Activated CD4-positive, alpha-beta T cell treated with anti-CD3 and anti-CD28 coated beads, Interleukin-2, amount 50 U/mL, for 1 hour (primary cell): ENCODE data around the gene AOC3.

Source experiments
- DNase-seq: peaks from one replicate; pipeline ENCODE4 v3.0.0-alpha.2; 2020

Gene AOC3, protein sequence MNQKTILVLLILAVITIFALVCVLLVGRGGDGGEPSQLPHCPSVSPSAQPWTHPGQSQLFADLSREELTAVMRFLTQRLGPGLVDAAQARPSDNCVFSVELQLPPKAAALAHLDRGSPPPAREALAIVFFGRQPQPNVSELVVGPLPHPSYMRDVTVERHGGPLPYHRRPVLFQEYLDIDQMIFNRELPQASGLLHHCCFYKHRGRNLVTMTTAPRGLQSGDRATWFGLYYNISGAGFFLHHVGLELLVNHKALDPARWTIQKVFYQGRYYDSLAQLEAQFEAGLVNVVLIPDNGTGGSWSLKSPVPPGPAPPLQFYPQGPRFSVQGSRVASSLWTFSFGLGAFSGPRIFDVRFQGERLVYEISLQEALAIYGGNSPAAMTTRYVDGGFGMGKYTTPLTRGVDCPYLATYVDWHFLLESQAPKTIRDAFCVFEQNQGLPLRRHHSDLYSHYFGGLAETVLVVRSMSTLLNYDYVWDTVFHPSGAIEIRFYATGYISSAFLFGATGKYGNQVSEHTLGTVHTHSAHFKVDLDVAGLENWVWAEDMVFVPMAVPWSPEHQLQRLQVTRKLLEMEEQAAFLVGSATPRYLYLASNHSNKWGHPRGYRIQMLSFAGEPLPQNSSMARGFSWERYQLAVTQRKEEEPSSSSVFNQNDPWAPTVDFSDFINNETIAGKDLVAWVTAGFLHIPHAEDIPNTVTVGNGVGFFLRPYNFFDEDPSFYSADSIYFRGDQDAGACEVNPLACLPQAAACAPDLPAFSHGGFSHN

DNA sequence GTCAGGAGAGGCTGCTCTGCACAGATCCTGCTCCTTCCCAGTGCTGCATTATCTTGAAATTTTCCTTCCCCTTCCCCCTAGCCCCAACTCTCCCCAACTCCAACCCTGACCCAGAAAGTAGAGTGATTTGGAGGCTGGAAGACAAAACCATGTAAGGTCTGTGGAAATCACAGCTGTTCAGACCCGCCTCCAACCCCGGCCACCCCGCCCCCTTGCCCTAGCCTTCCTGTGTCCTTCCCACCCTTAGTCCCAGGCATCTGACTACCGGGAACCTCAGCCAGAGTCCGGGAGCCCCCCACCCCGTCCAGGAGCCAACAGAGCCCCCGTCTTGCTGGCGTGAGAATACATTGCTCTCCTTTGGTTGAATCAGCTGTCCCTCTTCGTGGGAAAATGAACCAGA, at the start of gene AOC3:
TSS of gene AOC3 (plus strand) at position 246 of the 400 bp plus-strand sequence. CDS start at position 391, 145 bp downstream.
- no peak for DNase-seq

DNA sequence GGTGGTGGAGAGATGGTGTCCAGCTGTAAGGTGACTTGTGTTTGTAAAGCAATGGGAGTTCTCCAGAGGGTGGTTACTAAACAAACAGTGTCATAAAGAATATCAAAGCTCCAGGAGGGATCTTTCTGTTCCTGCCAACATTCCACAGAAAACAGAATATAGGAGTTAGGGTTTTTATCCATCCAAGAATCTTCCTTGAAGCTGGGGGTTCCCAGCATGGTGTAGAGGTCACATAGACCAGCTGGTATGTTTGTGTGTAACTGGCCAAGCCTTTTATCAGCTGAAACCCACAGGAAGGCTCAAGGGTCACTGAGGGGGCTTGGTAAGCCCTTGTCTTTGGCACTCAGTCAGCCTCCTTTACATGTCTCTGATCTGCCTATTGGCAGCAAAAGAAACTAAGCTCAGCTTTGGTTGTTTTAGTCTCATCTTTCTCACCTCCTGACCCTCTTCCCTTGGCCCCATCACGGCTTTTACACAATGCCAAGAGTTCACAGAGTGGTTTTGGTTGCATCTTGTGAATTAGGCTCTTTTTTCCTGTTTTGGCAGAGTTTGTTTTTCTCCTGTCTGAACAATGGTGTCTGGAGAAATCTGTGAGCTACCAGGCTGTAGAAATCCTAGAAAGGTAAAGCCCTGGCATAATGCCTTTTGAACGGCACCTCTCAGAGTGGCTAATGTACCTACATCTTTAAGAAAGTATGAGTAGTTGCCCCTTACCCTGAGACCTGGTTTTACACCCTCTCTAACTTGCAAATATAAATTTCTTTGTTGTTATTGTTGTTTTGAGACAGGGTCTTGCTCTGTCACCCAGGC, 47.7 kb upstream of the AOC3 start:
- no peak for DNase-seq

DNA sequence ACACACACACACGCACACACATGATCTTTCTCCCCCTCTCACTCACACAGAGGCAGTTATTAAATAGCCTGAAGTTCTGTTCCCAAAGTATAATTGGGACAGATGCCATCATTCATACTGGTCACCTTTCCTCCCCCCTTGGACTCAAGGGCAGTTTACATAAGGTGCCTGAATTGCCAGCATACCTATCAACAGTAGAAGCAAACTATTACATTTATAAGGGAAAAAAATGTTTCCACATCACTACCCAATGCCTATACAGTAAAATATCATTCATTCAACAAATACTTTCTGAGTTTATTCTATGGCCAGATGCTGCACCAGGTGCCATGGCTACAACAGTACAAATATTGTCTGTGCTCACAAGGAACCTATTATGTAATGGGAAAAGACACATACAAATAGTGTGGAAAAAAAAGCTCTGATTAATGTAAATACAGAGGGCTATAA, 46.1 kb upstream of the AOC3 start:
- no peak for DNase-seq

DNA sequence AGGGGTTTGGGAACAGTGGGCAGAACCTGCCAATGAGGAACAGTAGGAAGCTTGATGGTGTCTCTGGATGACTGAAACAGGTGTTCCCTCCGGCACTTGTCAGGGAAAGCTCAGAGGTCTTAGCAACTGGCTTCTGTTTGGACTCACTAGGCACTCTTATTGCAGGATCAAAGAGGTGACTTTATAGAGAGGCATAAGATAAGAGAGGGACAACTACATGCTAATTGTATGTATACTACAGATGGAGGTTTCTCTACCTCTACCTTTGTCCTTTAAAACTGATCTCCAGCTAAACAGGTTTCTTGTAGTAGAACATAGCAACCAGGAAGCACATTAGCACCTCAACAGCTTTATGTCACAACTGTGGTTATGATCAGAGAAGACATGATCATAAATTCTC, 44.8 kb upstream of the AOC3 start:
- DNase-seq, result no peak

DNA sequence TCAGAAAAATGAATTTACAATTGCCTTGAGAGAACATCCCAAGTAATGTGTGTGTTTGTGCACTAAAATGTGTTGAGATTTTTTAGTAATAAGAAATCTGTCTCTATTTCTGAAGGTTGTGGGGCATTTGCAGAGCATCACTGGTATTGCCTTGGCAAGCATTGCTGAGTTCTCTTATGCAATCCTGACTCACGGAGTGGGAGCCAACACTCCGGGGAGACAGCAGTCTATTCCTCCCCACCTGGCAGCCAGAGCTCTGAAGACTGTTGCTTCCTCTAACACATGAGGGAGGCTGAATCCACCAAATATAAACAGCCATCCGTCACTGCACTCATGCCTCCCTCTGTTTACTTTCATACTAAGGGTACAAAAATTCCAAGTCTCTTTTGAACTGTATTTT, 41.7 kb upstream of the AOC3 start:
- DNase-seq, result no peak

DNA sequence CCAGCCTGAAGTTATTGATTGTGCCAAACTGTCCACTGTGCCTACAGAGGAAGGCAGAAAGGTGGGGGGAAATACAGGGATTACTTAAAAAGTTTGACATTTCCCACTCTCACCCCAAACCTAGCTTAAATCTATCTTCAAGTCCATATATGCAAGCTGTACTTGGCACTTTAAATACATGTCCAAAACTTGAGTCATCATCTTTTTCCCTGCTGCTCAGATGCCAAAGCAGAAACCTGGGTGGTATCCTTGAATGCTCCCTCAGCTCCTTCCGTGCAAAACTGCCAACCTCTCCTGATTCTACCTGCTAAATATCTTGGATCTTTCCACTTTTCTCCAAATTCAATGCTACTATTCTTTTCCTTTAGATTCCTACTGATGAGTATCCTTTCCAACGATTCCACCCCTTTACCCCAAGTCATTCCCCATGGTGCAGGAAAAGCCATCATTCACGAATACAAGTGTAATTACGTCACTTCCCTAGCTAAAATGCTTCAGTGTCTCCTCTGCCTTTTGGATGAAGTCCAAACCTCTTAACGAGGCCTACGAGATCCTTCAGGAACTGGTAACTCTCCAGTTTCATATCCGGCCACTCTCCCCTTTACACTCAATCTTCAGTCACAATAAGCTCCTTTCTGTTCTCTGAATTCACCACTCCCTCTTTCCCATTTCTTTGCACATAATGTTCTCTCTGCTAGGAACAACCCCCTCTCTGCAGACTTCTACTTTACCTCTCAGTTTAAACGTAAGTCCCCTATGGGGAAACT, 36.2 kb upstream of the AOC3 start:
- no peak for DNase-seq

DNA sequence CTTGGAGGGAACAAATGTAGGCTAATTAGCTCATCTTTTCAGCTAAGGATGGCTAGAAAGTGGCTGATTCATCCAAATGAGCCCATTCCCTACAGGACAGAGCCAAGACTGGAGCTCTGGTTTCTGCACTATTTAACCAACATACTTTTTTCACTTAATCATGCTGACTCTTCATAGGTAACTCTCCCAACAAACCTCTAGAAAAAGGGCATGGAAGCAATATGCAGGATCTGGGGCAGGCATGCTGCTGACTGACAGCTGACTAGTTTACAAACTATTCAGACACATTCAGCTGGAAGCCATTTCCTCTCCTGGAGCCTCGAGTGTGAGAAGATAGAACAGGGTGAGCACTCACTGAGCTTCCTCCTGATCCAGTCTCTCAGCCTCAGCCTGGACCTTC, 33.1 kb upstream of the AOC3 start:
- DNase-seq, result no peak

DNA sequence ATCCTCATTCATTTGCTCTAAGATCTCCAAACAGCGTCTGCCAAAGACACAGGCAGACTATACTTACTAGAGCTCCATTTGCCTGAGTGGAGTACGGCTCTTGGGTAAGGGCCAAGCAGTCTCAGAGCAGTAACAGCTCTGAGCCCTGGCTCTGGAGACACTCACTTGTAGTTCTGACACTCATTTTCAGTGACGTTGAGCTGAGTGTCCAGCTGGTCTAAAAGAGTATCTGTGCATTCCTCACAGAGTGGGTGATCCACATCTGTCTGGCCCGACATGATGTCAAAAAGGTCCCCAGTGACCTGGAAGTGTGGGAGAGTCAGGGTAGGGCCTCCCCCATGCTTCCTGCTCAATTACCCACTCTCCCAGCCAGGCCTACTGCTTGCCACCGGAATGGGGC, 32.6 kb upstream of the AOC3 start:
- no peak for DNase-seq

DNA sequence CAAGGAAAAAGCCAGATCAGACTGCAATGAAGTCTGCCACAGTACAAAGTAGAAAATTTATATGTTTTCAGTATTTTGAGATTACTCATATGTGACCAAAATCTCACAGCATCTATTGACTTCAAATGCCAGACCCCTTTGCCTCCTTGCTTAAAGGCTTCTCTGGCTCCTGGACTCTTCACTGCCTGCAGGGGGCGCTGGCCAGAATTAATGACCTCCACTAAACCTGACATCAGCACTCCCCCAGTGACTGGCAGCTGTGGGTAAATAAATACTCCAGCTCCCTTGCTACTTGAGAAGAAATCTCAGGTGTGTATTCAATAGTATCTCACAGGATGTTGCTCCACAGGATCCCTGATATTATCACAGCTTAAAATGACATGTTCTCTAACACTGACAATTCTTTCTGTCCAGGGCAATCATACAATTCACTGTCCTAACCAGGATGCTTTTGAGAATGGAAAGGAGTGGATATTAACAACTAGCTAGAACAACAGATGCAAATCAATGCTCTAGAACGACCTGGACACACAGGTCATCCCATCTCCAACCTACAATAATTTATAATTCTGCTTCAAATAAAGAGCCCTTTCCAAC, 31.0 kb upstream of the AOC3 start:
- DNase-seq, result peak; percentile 64

DNA sequence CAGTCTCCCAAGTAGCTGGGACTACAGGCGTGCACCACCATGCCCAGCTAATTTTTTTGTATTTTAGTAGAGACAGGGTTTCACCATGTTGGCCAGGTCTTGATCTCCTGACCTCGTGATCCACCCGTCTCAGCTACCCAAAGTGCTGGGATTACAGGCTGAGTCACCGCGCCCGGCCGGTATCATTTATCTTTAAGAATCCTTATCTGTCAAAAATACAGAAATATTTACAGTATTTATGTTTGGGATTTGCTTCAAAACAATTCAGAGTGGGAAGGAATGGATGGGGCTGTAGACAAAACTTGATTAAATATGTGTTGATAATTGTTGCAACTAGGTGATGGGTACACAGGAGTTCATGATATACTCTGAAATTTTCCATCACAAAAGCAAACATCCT, 29.8 kb upstream of the AOC3 start:
- no peak for DNase-seq

DNA sequence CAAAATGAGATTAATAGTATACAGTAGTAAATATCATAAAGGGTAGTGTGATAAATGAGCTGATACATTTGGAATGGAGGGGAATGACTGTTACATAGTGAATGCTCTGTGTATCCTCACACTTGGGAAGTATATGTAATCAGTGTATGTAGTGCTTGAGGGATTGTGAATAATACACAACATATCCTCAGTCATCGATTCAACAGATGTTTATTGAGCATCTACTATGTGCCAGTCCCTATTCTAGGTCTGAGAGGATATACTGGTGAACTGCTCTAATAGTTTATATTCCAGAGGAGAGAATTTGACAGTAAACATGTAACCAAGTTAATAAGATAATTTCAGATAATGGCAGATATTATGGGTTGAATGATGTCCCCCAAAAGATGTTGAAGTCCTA, 23.5 kb upstream of the AOC3 start:
- no peak for DNase-seq

DNA sequence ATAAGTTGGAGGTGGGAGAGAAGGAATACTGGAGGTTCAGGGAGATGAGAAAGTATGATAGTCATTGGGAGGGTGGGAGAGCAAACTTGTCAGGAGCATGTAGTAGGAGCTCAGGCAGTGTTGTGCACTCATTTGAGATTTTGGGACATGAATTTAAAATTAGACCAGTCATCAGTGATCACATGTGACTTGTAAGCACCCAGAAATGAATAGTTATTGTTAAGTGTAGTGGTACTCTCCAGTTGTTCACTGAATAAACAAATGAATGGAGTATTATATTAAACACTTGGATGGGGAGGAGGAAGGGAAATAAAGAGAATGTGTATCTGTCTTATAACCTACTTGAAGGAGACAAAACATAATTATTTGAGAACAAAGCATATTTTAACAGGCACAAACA, 20.0 kb upstream of the AOC3 start:
- no peak for DNase-seq

DNA sequence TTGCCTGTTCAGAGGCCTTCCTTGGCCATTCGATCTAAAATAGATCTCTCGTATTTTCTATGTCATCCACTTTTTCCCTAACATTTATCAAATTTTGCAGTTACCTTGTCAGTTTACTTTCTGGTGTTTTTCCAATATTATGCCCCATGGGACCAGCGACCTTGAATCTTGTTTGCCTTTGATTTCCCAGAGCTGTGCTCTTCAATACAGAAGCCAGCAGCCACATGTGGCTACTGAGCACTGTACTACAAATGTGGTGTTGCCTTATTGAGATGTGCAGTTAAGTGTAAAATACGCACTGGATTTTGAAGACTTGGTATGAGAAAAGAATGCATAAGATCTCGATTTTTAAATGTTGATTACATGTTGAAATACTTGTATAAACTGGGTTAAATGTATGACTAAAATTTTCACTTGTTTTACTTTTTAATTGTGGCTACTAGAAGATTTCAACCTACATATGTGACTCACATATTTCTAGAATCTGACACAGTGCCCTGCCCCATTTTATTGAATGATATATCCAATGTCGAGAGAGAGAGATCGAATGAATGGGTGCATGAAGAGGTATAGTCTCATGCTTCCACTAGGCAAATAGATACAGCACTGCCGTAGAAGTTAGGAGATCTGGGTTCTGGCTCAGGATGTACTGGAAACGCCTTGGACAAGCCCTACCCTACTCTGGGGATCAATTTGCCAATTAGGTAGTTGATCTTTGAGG, 18.6 kb upstream of the AOC3 start:
- DNase-seq, result no peak

DNA sequence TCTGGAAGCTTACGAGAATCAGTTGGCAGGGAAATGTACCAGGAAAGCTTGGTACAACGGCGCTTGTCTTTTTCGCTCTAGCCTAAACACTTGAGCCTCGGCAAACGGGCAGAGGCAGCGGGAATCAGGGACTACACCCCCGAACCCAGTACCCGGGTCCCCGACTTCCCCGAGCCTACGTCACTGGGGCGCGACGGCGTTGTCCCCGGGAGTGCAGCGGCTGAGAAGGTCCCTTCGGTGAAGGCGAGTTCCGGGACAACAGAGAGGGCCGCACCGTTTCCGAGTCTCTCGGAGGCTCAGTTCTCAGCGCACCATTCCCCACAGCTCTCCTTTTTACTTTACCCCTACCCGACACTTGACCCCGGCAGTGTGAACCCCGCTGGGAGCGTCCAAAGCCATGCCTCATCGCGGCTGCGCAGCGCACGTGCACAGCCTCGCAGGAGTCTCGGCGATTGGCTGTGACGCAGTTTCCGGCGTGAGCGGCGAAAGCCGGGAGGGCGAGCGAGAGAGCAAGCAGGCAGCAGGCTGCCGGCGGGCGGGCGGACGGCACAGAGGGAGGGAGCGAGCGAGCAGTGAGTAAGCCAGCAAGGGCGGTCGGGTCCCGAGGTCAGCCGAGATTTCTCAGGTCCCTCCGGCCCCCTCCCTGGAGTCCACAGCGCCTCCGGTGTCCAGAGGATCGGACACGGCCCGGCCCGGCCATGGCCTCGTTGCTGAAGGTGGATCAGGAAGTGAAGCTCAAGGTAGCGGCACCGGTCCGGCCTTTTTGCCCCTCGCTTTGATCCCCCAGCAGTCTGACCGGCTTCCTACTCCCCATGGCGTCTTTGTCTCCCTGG, 17.8 kb upstream of the AOC3 start, which contains the start of gene PSME3:
TSS of gene PSME3 (plus strand) at position 464 of the 833 bp plus-strand sequence. CDS start at position 699, 235 bp downstream.
- DNase-seq, result peak; percentile 87

DNA sequence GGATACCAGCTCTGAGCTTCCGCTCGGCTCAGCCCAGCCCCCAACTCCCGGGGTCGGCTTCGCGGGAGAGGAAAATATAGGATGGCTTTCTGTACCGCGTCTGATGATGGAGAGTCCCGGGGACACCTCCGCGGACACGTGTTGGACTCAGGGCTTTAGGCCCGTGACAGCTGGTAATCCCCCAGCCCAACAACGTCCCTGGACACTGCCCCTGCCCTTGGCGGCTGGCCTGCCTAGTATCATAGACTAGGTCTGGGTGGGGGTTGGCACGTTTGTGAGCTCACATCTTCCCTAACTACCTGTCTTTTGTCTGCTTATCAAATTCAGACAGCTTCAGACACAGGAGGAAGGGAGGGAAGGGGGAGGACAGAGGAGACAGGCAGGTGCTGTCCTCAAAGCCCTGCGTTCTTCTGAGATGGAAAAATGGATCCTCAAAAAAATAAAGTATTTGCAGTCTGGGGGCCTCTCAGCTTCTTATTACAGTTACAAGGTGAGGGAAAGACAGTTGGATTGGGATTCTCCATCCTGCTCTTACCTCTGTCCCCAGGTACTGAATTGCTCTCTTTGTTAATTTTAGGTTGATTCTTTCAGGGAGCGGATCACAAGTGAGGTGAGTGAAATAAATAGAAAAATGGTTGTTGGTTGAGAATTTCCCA, 17.1 kb upstream of the AOC3 start:
- DNase-seq, result no peak

DNA sequence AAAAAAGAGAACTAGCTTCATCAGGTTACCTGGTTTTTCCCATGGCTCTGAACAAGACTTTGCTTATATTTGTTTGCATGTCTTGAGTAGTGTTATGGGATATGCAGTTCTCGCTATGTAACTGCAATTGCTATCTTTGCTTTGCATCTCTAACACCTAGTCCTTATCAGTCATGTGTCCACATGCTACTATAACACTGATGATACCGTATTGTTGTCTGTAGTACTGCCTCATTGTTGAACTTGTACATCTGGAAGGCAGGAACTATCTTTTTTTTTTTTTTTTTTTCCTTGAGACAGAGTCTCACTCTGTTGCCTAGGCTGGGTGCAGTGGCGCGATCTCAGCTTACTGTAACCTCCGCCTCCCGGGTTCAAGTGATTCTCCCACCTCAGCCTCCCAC, 15.3 kb upstream of the AOC3 start:
- no peak for DNase-seq

DNA sequence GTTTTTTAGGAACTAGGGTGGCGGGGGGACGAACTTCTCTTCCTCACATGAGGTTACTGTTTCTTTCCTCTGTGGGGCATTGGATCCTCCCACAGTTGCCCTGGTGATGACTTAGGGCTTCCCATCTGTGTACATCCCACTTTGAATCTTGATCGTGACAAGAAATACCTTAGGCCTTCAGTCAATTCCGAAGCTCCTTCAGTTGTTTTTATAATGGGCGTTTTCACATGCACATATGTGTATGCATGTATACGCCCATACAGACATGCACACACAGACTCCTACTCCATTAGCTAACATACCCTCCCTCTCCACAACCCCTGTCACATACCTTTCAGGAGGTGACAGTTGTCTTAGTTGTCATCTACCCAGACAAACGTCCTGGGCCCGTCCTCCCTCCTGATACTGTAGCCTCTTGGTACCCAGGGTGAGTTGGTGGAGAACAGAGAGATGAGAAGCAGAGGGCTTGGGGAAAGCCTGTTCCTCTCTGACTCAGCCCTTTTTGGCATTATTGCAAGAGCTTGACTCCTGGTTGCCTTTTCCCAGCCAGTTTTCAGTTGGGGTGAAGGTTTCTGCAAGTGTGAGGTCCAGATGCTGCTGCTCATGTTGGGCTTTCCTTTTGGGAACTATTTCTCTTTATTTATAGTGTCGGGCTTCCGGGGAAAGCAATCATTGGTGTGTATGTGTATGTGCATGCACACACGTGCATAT, 8.9 kb upstream of the AOC3 start:
- no peak for DNase-seq

DNA sequence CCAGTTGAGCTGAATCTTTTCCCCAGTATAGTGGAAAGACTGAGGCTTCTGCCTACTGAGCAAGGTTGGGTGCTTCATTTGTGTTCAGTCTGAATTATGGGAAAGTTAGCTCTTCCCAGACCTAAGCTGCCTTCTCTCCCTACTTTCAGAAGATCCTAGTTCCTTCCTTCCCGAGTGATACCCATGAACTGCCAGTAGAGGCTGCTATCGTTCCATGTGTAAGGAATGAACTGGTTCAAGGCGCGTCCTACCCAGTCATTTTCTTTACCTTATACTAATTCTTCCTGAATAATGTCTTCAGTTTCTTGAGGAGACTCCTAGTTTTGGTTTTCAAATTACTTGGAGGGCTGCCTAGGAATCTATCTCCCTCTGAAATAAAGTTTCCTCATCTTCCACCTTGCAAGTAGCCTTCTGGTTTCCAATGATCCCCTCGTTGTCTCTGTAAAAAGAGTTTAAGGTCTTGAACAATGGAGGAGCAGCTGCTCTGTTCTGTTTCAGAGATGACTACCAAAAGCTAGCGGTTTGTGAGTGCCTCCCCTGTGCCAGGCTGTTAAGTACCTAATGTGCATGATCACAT, 7.6 kb upstream of the AOC3 start:
- no peak for DNase-seq

DNA sequence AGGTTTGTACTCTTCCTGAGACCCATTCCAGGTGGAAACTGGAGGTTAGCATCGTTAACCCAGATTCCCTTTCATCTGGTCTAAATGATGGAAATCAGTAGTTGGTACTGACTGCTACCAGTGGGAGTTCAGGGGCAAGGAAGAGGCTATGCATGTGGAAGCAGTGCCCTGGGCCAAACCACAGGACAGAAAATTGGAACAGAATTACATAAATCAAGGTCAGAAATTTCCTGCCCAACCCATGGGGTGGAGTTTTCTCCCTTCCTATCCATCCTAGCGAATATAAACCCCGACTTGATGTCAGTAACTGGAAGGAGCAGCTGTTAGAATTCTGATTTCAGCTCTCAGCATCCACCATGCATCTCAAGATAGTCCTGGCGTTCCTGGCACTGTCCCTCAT, 6.7 kb upstream of the AOC3 start, which contains the start of gene AOC2:
TSS of gene AOC2 (plus strand) at position 310 of the 400 bp plus-strand sequence. CDS start at position 357, 47 bp downstream.
- DNase-seq, result no peak
